Right lung (tissue), 10 donors: ENCODE results near the gene RASIP1. TPM values are rescaled to one million over a fixed set of nuclear protein-coding genes. Genes with fewer than 3 reads are reported as not detected.
"Not testable (repeated sequence)": the region's sequence is repeated elsewhere in the genome, so short reads cannot be mapped to it uniquely, and the experiment has no call there.

Source experiments
- DNase-seq, 2 donors: peaks; one replicate each; pipeline ENCODE4 v3.0.0-alpha.2; 2013
- long read RNA-seq, 8 donors: transcript quantifications; one replicate each; lab custom pipeline, GENCODE V29; 2026
- polyA plus RNA-seq, 5 donors: library from polyadenylated mRNA; unstranded; fragments of 120-200 nt; gene quantifications; one replicate each; pipeline versions ENCODE4 v1.2.1 to v1.2.3, GENCODE V29; 2013; ENCODE audit warnings: inconsistent platforms in 1 of 5, low replicate concordance in 1 of 5; ENCODE audit not compliant: insufficient read length in 5 of 5, insufficient read depth in 1 of 5

Gene RASIP1
- polyA plus RNA-seq: 10 to 100 TPM; 14.6 to 29.8 (median 17.7) TPM
- long read RNA-seq, donor 1, transcript RASIP1-201 (12 exons, 3,308 nt): major isoform, 7 of 12 reads
- long read RNA-seq, donor 1, partial matches to known transcripts: 5 of 12 reads
- long read RNA-seq, donor 1, other reads (novel, unspliced or antisense): 0 of 12 reads
- long read RNA-seq, donor 2, transcript RASIP1-201 (12 exons, 3,308 nt): major isoform, 5 of 5 reads
- long read RNA-seq, donor 2, partial matches to known transcripts: 0 of 5 reads
- long read RNA-seq, donor 2, other reads (novel, unspliced or antisense): 0 of 5 reads
- long read RNA-seq, donor 3, partial matches to known transcripts: 5 of 9 reads
- long read RNA-seq, donor 3, other reads (novel, unspliced or antisense): 0 of 9 reads
- long read RNA-seq, donor 4, partial matches to known transcripts: 0 of 3 reads
- long read RNA-seq, donor 4, other reads (novel, unspliced or antisense): 0 of 3 reads
- long read RNA-seq, donor 5, partial matches to known transcripts: 0 of 6 reads
- long read RNA-seq, donor 5, other reads (novel, unspliced or antisense): 0 of 6 reads
- long read RNA-seq, donor 6, transcript RASIP1-201 (12 exons, 3,308 nt): major isoform, 5 of 9 reads
- long read RNA-seq, donor 6, partial matches to known transcripts: 0 of 9 reads
- long read RNA-seq, donor 6, other reads (novel, unspliced or antisense): 0 of 9 reads
- long read RNA-seq, donor 7, partial matches to known transcripts: 0 of 4 reads
- long read RNA-seq, donor 7, other reads (novel, unspliced or antisense): 0 of 4 reads
- long read RNA-seq, donor 8, partial matches to known transcripts: 0 of 3 reads
- long read RNA-seq, donor 8, other reads (novel, unspliced or antisense): 0 of 3 reads

- no peak for DNase-seq
Observed at GRCh38 chr19:48740164-48740972, at the start of gene RASIP1. TSS of gene RASIP1 (minus strand) at chr19:48740610. CDS start at chr19:48740282, 328 bp downstream.

GRCh38 chr19:48787331-48787730 lies 46.9 kb upstream of the RASIP1 start:
- not testable (repeated sequence) for DNase-seq

- not testable (repeated sequence) for DNase-seq
Observed at GRCh38 chr19:48786422-48786821, 46.0 kb upstream of the RASIP1 start.

GRCh38 chr19:48784527-48784926 lies 44.1 kb upstream of the RASIP1 start:
- DNase-seq: no peak

- no peak for DNase-seq
Observed at GRCh38 chr19:48780631-48781391, 40.4 kb upstream of the RASIP1 start.

- no peak for DNase-seq
Observed at GRCh38 chr19:48779636-48780035, 39.2 kb upstream of the RASIP1 start.

GRCh38 chr19:48777720-48778119 lies 37.3 kb upstream of the RASIP1 start:
- DNase-seq: no peak

- no peak for DNase-seq
Observed at GRCh38 chr19:48777139-48777538, 36.7 kb upstream of the RASIP1 start.

GRCh38 chr19:48772503-48772953 lies 32.1 kb upstream of the RASIP1 start:
- DNase-seq: no peak

GRCh38 chr19:48770734-48771472 lies 30.5 kb upstream of the RASIP1 start:
- no peak for DNase-seq

GRCh38 chr19:48770266-48770665 lies 29.9 kb upstream of the RASIP1 start:
- DNase-seq: no peak

- DNase-seq: no peak
Observed at GRCh38 chr19:48768994-48769713, 28.7 kb upstream of the RASIP1 start.

- not testable (repeated sequence) for DNase-seq
Observed at GRCh38 chr19:48768171-48768753, 27.9 kb upstream of the RASIP1 start.

- not testable (repeated sequence) for DNase-seq
Observed at GRCh38 chr19:48765816-48766215, 25.4 kb upstream of the RASIP1 start.

GRCh38 chr19:48760504-48761205 lies 20.2 kb upstream of the RASIP1 start:
- no peak for DNase-seq

- DNase-seq: no peak
Observed at GRCh38 chr19:48757741-48758144, 17.3 kb upstream of the RASIP1 start.

- DNase-seq: no peak
Observed at GRCh38 chr19:48757089-48757675, 16.8 kb upstream of the RASIP1 start.

- no peak for DNase-seq
Observed at GRCh38 chr19:48756686-48757085, 16.3 kb upstream of the RASIP1 start.
